Thoracic aorta (tissue), 2 donors: Measurements from ENCODE around the gene GON7. TPM values are rescaled to one million over a fixed set of nuclear protein-coding genes. Genes with fewer than 3 reads are reported as not detected.
"Not testable (repeated sequence)": the region's sequence is repeated elsewhere in the genome, so short reads cannot be mapped to it uniquely, and the experiment has no call there.

Experiments used
- ATAC-seq: fragments of 150-250 bp; one replicate; pipeline ENCODE4 v1.8.0; 2017; ENCODE audit warnings: low read depth; ENCODE audit not compliant: insufficient number of reproducible peaks, low FRiP score
- DNase-seq: peaks from one replicate; pipeline ENCODE4 v3.0.0-alpha.2; 2020; ENCODE audit warnings: low spot score
- H3K27ac ChIP-seq, 2 donors: fragments of 200-600 bp; sonication (generic); 1 replicate in 1 of 2; 2 replicates in 1 of 2; pipeline ENCODE4 v1.5.1; 2016; ENCODE audit warnings: mild to moderate bottlenecking in 2 of 2, moderate library complexity in 2 of 2
- H3K27me3 ChIP-seq: fragments of 200-600 bp; sonication (generic); replicated peaks from 2 replicates; pipeline ENCODE4 v1.6.0; 2016; ENCODE audit warnings: mild to moderate bottlenecking; ENCODE audit not compliant: insufficient read depth
- H3K36me3 ChIP-seq: fragments of 200-600 bp; sonication (generic); one replicate; pipeline ENCODE4 v1.5.1; 2016
- H3K4me1 ChIP-seq, 2 donors: fragments of 200-600 bp; sonication (generic); 1 replicate in 1 of 2; 2 replicates in 1 of 2; pipeline versions ENCODE4 v1.5.1 to v1.6.0; 2016; ENCODE audit warnings: low read depth in 2 of 2, mild to moderate bottlenecking in 1 of 2; ENCODE audit not compliant: control insufficient read depth in 1 of 2
- H3K4me3 ChIP-seq: fragments of 200-600 bp; sonication (generic); 2 replicates; pipeline ENCODE4 v1.5.1; 2016; ENCODE audit warnings: mild to moderate bottlenecking
- H3K9me3 ChIP-seq: fragments of 200-600 bp; sonication (generic); 2 replicates; pipeline ENCODE4 v1.5.1; 2016
- total RNA-seq, 2 donors: library from RNA; depleted of rRNA; stranded (reverse); fragments of >200 nt; gene quantifications; one replicate each; pipeline versions ENCODE4 v1.1.0 to v1.2.3, GENCODE V29; 2016
- TF ChIP-seq, protein P1 (sequence below): fragments of 200-600 bp; sonication (generic); IDR thresholded peaks from one replicate; pipeline ENCODE4 v1.5.1; 2019; ENCODE audit warnings: antibody characterized with exemption

GON7 gene
- total RNA-seq, 2 donors from 2014 or later = 3.1 to 3.2 TPM

GRCh38 chr14:93171376-93171775 is 35.5 kb downstream of the GON7 start:
- no peaks in the 10 kb centered on the region for H3K27me3 ChIP-seq
- H3K27ac ChIP-seq = no peak overlapping the region
- ATAC-seq (no peak), DNase-seq (no peak)
- no peaks in the 10 kb centered on the region for H3K36me3 ChIP-seq
- H3K4me1 ChIP-seq = no peaks in the 10 kb centered on the region
- H3K9me3 ChIP-seq = no peaks in the 10 kb centered on the region
- TF ChIP-seq, protein P1, sequence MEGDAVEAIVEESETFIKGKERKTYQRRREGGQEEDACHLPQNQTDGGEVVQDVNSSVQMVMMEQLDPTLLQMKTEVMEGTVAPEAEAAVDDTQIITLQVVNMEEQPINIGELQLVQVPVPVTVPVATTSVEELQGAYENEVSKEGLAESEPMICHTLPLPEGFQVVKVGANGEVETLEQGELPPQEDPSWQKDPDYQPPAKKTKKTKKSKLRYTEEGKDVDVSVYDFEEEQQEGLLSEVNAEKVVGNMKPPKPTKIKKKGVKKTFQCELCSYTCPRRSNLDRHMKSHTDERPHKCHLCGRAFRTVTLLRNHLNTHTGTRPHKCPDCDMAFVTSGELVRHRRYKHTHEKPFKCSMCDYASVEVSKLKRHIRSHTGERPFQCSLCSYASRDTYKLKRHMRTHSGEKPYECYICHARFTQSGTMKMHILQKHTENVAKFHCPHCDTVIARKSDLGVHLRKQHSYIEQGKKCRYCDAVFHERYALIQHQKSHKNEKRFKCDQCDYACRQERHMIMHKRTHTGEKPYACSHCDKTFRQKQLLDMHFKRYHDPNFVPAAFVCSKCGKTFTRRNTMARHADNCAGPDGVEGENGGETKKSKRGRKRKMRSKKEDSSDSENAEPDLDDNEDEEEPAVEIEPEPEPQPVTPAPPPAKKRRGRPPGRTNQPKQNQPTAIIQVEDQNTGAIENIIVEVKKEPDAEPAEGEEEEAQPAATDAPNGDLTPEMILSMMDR = no peak
- no peak overlapping the region for H3K4me3 ChIP-seq

DNA sequence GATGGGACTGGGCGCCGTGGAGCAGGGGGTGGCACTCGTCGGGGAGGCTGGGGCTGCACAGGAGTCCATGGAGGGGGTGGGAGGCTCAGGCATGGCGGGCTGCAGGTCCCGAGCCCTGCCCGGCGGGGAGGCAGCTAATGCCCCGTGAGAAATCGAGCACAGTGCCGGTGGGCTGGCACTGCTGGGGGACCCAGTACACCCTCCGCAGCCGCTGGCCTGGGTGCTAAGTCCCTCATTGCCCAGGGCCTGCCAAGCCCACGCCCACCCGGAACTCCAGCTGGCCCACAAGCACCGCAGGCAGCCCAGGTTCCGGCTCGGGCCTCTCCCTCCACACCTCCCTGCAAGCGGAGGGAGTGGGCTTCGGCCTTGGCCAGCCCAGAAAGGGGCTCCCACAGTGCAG is 36.7 kb downstream of the GON7 start:
- not testable (repeated sequence) for H3K36me3 ChIP-seq, H3K4me1 ChIP-seq, H3K9me3 ChIP-seq, DNase-seq, H3K27ac ChIP-seq, H3K4me3 ChIP-seq, H3K27me3 ChIP-seq, ATAC-seq

GRCh38 chr14:93169619-93170018 is 37.2 kb downstream of the GON7 start:
- H3K4me3 ChIP-seq, H3K27ac ChIP-seq, H3K36me3 ChIP-seq, ATAC-seq, DNase-seq, H3K27me3 ChIP-seq, H3K4me1 ChIP-seq, H3K9me3 ChIP-seq: not testable (repeated sequence)

- not testable (repeated sequence) for H3K4me3 ChIP-seq, DNase-seq, H3K9me3 ChIP-seq, ATAC-seq, H3K27me3 ChIP-seq, H3K36me3 ChIP-seq, H3K27ac ChIP-seq, H3K4me1 ChIP-seq
Measured at GRCh38 chr14:93168610-93169009, 38.3 kb downstream of the GON7 start.

DNA sequence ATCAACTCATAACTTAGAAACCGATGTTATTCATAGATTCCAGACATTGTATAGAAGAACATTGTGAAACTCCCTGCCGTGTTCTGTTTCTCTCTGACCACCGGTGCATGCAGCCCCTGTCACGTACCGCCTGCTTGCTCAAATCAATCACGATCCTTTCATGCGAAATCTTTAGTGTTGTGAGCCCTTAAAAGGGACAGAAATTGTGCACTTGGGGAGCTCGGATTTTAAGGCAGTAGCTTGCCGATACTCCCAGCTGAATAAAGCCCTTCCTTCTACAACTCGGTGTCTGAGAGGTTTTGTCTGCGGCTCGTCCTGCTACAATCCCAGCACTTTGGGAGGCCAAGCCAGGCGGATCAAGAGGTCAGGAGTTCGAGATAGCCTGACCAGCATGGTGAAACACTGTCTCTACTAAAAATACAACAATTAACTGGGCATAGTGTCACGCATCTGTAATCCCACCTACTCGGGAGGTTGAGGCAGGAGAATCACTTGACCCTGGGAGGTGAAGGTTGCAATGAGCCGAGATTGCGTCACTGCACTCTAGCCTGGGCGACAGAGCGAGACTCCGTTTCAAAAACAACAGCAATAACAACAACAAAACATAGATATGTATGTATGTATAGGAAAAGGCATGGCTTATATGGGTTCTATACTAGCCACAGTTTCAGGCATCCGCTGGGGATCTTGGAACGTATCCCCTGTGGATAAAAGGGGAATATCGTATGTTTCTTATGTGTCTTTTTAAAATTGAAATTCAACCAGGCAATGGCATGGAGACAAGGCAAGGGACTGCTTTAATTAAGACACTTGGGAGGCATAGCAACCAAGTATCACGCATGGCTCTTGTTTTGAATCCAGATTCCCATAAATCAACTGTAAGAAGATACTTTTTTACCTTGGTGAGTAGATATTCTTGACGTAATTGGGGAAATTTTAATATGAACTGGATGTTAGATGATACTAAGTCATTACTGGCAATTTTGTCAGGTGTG is 41.3 kb downstream of the GON7 start:
- ATAC-seq = not testable (repeated sequence)

GRCh38 chr14:93163564-93163963 is 43.3 kb downstream of the GON7 start:
- Histone ChIP-seq H3K27ac (no peak overlapping the region), H3K4me1 (no peaks in the 10 kb centered on the region), H3K27me3 (no peaks in the 10 kb centered on the region), H3K36me3 (no peaks in the 10 kb centered on the region), H3K9me3 (no peaks in the 10 kb centered on the region), H3K4me3 (no peak overlapping the region)
- ATAC-seq = no peak
- TF ChIP-seq, protein P1 = no peak
- no peak for DNase-seq

More for the DNA sequence above, 41.3 kb downstream of the GON7 start:
- not testable (repeated sequence) for H3K27me3 ChIP-seq, H3K4me3 ChIP-seq, DNase-seq, H3K27ac ChIP-seq, H3K9me3 ChIP-seq, H3K4me1 ChIP-seq, H3K36me3 ChIP-seq

DNA sequence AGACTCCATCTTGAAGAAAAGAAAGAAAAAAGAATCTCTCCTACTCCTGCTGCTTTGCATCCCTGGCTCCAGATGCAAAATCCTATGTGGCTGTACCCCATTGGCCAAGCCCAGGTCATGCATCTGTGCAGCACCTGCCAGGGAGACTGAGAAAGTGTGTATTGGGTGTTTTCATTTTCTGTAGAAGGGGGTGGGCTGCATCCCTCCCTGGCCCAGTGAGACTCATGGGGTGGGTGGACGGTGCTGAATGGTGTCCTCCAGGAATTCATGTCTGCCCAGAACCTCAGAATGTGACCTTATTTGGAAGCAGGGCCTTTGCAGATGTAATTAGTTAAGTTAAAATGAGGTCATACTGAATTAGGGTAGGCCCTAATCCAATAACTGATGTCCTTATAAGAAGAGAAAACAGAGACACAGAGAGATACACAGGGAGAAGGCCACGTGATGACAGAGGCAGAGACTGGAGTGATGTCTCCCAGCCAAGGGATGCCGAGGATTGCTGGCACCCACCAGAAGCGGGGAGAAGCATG is 45.4 kb downstream of the GON7 start:
- no peaks in the 10 kb centered on the region for H3K9me3 ChIP-seq
- ATAC-seq = no peak
- no peaks in the 10 kb centered on the region for H3K4me1 ChIP-seq
- H3K36me3 ChIP-seq = no peaks in the 10 kb centered on the region
- no peak overlapping the region for H3K4me3 ChIP-seq
- DNase-seq = no peak
- no peaks in the 10 kb centered on the region for H3K27me3 ChIP-seq
- H3K27ac ChIP-seq = no peak overlapping the region
- TF ChIP-seq, protein P1 = no peak
